Uterus (tissue), 2 donors: Measurements from ENCODE around the gene IL22RA1.

Experiments used
- POLR2A ChIP-seq, 2 donors: fragments of 450-650 bp; IDR thresholded peaks; one replicate each; pipeline ENCODE4 v1.6.1; 2016; ENCODE audit warnings: antibody characterized with exemption in 2 of 2, mild to moderate bottlenecking in 1 of 2, moderate library complexity in 1 of 2
- TF ChIP-seq, protein P1 (sequence below), 4 experiments: fragments of 200-600 bp in 2 of 4; fragments of 450-650 bp in 2 of 4; sonication (generic) in 2 of 4; IDR thresholded peaks; one replicate each; pipeline ENCODE4 v1.5.1; 2016 to 2019; ENCODE audit warnings: antibody characterized with exemption in 4 of 4, mild to moderate bottlenecking in 2 of 4, moderate library complexity in 1 of 4

DNA sequence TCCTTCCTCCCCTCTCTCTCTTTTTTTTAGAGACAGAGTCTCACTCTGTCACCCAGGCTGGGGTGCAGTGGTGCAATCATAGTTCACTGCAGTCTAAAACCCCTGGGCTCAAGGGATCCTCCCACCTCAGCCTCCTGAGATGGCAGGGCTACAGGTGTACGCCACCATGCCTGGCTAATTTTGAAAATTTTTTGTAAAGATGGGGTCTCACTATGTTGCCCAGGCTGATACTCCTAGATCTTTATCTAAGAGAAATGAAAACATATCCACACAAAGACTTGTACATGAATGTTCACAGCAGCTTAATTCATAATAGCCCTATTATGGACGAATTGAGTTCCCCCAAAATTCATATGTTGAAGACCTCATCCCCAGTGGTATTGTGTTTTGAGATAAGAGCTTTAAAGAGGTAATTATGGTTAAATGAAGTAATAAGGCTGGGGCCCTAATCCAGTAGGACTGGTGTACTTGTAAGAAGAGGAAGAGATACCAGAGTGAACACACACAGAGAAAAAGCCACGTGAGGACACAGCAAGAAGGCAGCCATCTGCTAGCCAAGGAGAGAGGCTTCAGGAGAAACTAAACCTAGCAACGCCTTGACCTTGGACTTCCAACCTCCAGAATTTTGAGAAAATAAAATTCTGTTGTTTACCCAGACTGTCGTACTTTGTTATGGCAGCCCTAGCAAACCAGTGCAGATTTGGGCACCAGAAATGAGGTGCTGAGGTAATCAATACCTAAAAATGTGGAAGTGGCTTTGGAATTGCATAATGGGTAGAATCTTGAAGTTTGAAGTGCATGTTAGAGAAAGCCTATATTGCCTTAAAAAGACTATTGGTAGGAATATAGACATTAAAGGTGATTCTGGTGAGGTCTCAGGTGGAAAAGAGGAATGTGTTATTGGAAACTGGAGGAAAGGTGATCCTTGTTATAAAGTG is 31.0 kb upstream of the IL22RA1 start:
- TF ChIP-seq, protein P1, sequence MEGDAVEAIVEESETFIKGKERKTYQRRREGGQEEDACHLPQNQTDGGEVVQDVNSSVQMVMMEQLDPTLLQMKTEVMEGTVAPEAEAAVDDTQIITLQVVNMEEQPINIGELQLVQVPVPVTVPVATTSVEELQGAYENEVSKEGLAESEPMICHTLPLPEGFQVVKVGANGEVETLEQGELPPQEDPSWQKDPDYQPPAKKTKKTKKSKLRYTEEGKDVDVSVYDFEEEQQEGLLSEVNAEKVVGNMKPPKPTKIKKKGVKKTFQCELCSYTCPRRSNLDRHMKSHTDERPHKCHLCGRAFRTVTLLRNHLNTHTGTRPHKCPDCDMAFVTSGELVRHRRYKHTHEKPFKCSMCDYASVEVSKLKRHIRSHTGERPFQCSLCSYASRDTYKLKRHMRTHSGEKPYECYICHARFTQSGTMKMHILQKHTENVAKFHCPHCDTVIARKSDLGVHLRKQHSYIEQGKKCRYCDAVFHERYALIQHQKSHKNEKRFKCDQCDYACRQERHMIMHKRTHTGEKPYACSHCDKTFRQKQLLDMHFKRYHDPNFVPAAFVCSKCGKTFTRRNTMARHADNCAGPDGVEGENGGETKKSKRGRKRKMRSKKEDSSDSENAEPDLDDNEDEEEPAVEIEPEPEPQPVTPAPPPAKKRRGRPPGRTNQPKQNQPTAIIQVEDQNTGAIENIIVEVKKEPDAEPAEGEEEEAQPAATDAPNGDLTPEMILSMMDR (IDR thresholded peaks at IDR 0.05): no peak
- no peak for TF ChIP-seq POLR2A (IDR thresholded peaks at IDR 0.05)
